ENCODE data around the gene FAM72D.
"Not testable (repeated sequence)": the region's sequence is repeated elsewhere in the genome, so short reads cannot be mapped to it uniquely, and the experiment has no call there.

- TF ChIP-seq CTCF (IDR thresholded peaks at IDR 0.05; ENCODE audit: insufficient read depth, low read depth, low read length); EZH2 (IDR thresholded peaks at IDR 0.05; ENCODE audit: insufficient read depth, low read length): not testable (repeated sequence)
Observed at GRCh38 chr1:145048181-145048856, 47.5 kb upstream of the FAM72D start.

All from astrocyte (in vitro differentiated cells and primary cell).